ENCODE results near the gene DGKG. TPM values are rescaled to one million over a fixed set of nuclear protein-coding genes. Genes with fewer than 3 reads are reported as not detected.

The DGKG gene
- polyA plus RNA-seq, 6 donors from 2014 or later = 0.30 to 0.68 (median 0.54) TPM; not detected in 2

- DNase-seq = no peak
- no peaks in the 10 kb centered on the region for H3K9me3 Mint-ChIP-seq
- no peaks in the 10 kb centered on the region for H3K36me3 Mint-ChIP-seq
- peak overlapping the region in 3 of 6 donors; percentile 24 to 72 (median 68) for H3K27ac Mint-ChIP-seq
- H3K4me1 Mint-ChIP-seq = peaks cover 20 to 24% (median 20%) of the 10 kb centered on the region in 3 donors
- peak overlapping the region; percentile 48 to 87 (median 80) for H3K4me3 Mint-ChIP-seq
- H3K27me3 Mint-ChIP-seq = peaks cover 30 to 50% (median 42%) of the 10 kb centered on the region in 3 donors
- ATAC-seq (ENCODE audit: low read depth in 2 of 2) = no peak
These were observed 456 bp upstream of the DGKG start for GRCh38 chr3:186362537-186362842.

DNA sequence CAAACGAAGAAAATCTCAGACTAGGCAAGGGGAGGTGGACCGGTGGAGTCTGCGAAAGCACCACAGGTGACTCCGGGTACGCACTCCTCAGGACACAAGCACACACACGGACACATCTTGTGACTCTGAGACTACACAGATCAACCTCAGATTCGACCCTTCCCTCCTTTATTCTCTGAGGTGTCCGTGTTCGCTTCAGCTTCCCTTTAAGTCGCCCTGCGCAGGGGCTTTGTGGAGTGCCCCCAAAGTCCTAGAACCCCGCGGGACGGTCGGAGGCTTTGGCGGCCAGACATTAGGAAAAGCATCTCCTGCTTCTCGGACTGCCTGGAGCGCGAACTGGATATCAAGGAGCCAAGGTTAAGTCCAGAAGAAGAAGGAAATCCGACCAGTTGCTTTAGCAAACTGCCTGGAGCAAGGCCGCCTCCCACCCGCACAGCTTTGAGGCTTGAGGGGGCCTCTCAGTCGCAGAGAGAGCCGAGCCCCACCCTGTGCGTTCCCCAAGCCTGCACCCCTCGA, 730 bp downstream of the DGKG start:
- peaks cover 38 to 50% (median 43%) of the 10 kb centered on the region in 3 donors for H3K27me3 Mint-ChIP-seq
- ATAC-seq (ENCODE audit: low read depth in 2 of 2) (peak; percentile 19 to 22), DNase-seq (no peak)
- H3K4me1 Mint-ChIP-seq = peaks cover 20 to 22% (median 20%) of the 10 kb centered on the region in 3 donors
- no peaks in the 10 kb centered on the region for H3K36me3 Mint-ChIP-seq
- H3K9me3 Mint-ChIP-seq = no peaks in the 10 kb centered on the region
- H3K27ac Mint-ChIP-seq = peak overlapping the region in 2 of 6 donors; percentile 68 to 74
- H3K4me3 Mint-ChIP-seq = peak overlapping the region in 7 of 8 donors; percentile 80 to 88 (median 81)

GRCh38 chr3:186360779-186361178, 1.3 kb downstream of the DGKG start:
- Mint-ChIP-seq H3K27me3 (peaks cover 42 to 50% (median 49%) of the 10 kb centered on the region in 3 donors), H3K27ac (peak overlapping the region in 3 of 6 donors; percentile 43 to 89 (median 68)), H3K4me1 (peaks cover 20 to 22% (median 20%) of the 10 kb centered on the region in 3 donors), H3K36me3 (no peaks in the 10 kb centered on the region), H3K4me3 (peak overlapping the region; percentile 66 to 88 (median 81)), H3K9me3 (no peaks in the 10 kb centered on the region)
- ATAC-seq (ENCODE audit: low read depth in 2 of 2) = no peak
- DNase-seq = no peak

- Mint-ChIP-seq H3K27me3 (peaks cover 37 to 54% (median 53%) of the 10 kb centered on the region in 3 donors), H3K4me1 (peaks cover 16 to 22% (median 20%) of the 10 kb centered on the region in 3 donors), H3K36me3 (no peaks in the 10 kb centered on the region)
These were observed 3.0 kb downstream of the DGKG start for GRCh38 chr3:186359078-186359477.

DNA sequence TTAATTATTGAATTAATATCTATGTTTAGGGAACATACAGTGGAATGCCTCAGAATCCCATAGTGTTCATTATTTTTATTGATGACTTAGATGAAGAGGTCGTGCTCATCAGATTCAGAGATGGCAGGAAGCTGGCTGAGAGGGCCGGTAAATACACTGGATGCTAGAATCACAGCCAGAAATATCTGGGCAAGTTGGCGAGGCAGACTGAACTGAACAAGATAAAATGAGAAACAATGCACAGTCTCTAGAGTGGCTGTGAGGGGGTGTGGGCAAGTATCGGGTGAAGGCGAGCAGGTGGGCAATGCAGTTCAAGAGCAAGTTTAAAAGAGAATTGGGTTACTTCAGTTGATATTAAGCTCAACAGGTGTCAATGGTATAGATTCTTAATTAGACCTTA, 5.9 kb downstream of the DGKG start:
- ATAC-seq (ENCODE audit: low read depth in 2 of 2) (no peak), DNase-seq (no peak)
- Mint-ChIP-seq H3K27me3 (peaks cover 23 to 41% (median 28%) of the 10 kb centered on the region in 3 donors), H3K4me1 (peaks cover 9% of the 10 kb centered on the region in 3 donors), H3K4me3 (no peak overlapping the region), H3K9me3 (peaks cover 0 to 5% (median 0%) of the 10 kb centered on the region in 7 donors), H3K36me3 (no peaks in the 10 kb centered on the region), H3K27ac (no peak overlapping the region)

More at GRCh38 chr3:186359078-186359477, 3.0 kb downstream of the DGKG start:
- Mint-ChIP-seq H3K9me3 (peaks cover 0 to 5% (median 0%) of the 10 kb centered on the region in 7 donors), H3K27ac (no peak overlapping the region), H3K4me3 (no peak overlapping the region)
- ATAC-seq (ENCODE audit: low read depth in 2 of 2) (no peak), DNase-seq (no peak)

- peaks cover 16 to 31% (median 17%) of the 10 kb centered on the region in 3 donors for H3K27me3 Mint-ChIP-seq
- peak overlapping the region in 1 of 6 donors; percentile 28 for H3K27ac Mint-ChIP-seq
- peaks cover 0 to 5% (median 0%) of the 10 kb centered on the region in 7 donors for H3K9me3 Mint-ChIP-seq
- DNase-seq = no peak
- H3K4me3 Mint-ChIP-seq = no peak overlapping the region
- ATAC-seq (ENCODE audit: low read depth in 2 of 2) = no peak
- no peaks in the 10 kb centered on the region for H3K36me3 Mint-ChIP-seq
- H3K4me1 Mint-ChIP-seq = no peaks in the 10 kb centered on the region
These were observed 7.9 kb downstream of the DGKG start for GRCh38 chr3:186354100-186354499.

GRCh38 chr3:186352369-186352768, 9.7 kb downstream of the DGKG start:
- no peak for ATAC-seq (ENCODE audit: low read depth in 2 of 2)
- Mint-ChIP-seq H3K4me3 (peak overlapping the region in 1 of 8 donors; percentile 9), H3K27ac (no peak overlapping the region), H3K9me3 (peaks cover 0 to 5% (median 0%) of the 10 kb centered on the region in 7 donors), H3K36me3 (no peaks in the 10 kb centered on the region), H3K4me1 (no peaks in the 10 kb centered on the region), H3K27me3 (peaks cover 10 to 31% (median 11%) of the 10 kb centered on the region in 3 donors)
- DNase-seq = no peak

DNA sequence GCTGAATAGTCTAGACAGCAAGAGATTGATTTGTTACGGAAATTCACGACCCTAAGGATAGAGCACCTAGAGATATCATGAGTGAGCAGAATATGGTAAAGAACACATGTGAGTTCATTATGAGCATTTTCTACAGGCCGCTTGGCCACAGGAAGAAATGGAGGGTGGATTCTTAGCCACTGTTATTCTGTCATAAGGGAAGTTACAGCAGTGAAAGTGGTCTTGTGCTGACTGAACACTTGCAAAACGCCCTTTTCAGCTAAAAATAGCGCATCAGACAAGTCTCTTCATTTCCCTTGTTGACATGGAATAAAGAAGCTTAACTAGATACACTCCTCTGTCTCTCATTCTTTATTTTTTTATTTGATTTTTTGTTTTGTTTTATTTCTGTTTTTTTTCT, 19.8 kb downstream of the DGKG start:
- Mint-ChIP-seq H3K4me3 (no peak overlapping the region), H3K27ac (peak overlapping the region in 2 of 6 donors; percentile 14 to 59), H3K4me1 (peaks cover 10 to 24% (median 20%) of the 10 kb centered on the region in 3 donors), H3K27me3 (no peaks in the 10 kb centered on the region), H3K36me3 (peaks cover 0 to 7% of the 10 kb centered on the region in 2 donors), H3K9me3 (peaks cover 0 to 4% (median 0%) of the 10 kb centered on the region in 7 donors)
- DNase-seq (no peak), ATAC-seq (ENCODE audit: low read depth in 2 of 2) (peak; percentile 67 to 69)

DNA sequence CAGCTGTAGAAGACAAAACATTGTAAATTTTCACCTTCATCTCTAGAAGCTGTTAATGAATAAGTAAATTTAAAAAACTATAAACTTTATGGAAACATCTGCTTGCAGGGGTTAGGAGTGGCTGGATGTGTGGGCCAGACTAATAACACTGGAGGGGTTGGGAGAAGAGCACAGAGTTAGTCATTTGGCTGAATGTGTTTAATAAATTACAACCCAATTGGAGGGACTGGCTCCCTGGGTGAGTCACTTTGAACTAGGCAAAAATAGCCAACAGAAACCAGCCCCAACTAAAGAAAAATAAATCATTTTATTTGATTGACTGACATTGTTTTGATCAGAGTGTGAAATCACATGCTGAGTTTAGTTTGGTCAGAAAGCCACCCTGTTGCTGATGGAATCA, 21.8 kb downstream of the DGKG start:
- no peak for ATAC-seq (ENCODE audit: low read depth in 2 of 2)
- peaks cover 10 to 24% (median 20%) of the 10 kb centered on the region in 3 donors for H3K4me1 Mint-ChIP-seq
- peaks cover 0 to 5% (median 0%) of the 10 kb centered on the region in 3 donors for H3K27me3 Mint-ChIP-seq
- H3K36me3 Mint-ChIP-seq = peaks cover 0 to 7% of the 10 kb centered on the region in 2 donors
- H3K4me3 Mint-ChIP-seq = peak overlapping the region in 1 of 8 donors; percentile 35
- DNase-seq = no peak
- peaks cover 0 to 4% (median 0%) of the 10 kb centered on the region in 7 donors for H3K9me3 Mint-ChIP-seq
- peak overlapping the region in 1 of 6 donors; percentile 61 for H3K27ac Mint-ChIP-seq

GRCh38 chr3:186339180-186339918, 22.7 kb downstream of the DGKG start:
- H3K4me3 Mint-ChIP-seq = peak overlapping the region in 5 of 8 donors; percentile 9 to 62 (median 35)
- peaks cover 0 to 4% (median 0%) of the 10 kb centered on the region in 7 donors for H3K9me3 Mint-ChIP-seq
- no peak for DNase-seq
- peaks cover 0 to 5% (median 0%) of the 10 kb centered on the region in 3 donors for H3K27me3 Mint-ChIP-seq
- ATAC-seq (ENCODE audit: low read depth in 2 of 2) = peak; percentile 73 to 77
- peak overlapping the region; percentile 20 to 82 (median 32) for H3K27ac Mint-ChIP-seq
- peaks cover 0 to 7% of the 10 kb centered on the region in 2 donors for H3K36me3 Mint-ChIP-seq
- peaks cover 10 to 24% (median 20%) of the 10 kb centered on the region in 3 donors for H3K4me1 Mint-ChIP-seq

DNA sequence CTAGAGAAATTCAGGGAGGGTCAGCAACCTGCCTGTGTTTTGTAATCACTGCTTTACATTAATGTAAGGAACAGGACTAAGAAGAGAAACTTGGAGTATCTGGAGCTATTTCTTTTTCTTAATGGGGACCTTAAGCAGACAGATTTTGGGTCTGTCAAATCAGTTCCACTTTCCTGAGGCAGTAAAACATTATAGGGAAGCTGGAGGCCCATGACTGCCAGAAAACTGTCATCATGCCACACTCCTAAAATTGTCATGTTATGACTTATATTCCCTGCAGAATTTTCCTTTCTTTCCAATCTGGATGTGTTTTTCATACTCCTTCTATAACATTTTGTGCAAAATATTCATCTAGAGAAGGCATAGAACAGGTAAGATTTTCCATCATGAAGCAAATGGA, 28.8 kb downstream of the DGKG start:
- H3K9me3 Mint-ChIP-seq = peaks cover 0 to 2% (median 0%) of the 10 kb centered on the region in 7 donors
- ATAC-seq (ENCODE audit: low read depth in 2 of 2) (no peak), DNase-seq (no peak)
- no peak overlapping the region for H3K27ac Mint-ChIP-seq
- H3K27me3 Mint-ChIP-seq = peaks cover 0 to 11% (median 7%) of the 10 kb centered on the region in 3 donors
- H3K4me3 Mint-ChIP-seq = no peak overlapping the region
- H3K36me3 Mint-ChIP-seq = no peaks in the 10 kb centered on the region
- H3K4me1 Mint-ChIP-seq = peaks cover 0 to 5% (median 0%) of the 10 kb centered on the region in 3 donors

DNA sequence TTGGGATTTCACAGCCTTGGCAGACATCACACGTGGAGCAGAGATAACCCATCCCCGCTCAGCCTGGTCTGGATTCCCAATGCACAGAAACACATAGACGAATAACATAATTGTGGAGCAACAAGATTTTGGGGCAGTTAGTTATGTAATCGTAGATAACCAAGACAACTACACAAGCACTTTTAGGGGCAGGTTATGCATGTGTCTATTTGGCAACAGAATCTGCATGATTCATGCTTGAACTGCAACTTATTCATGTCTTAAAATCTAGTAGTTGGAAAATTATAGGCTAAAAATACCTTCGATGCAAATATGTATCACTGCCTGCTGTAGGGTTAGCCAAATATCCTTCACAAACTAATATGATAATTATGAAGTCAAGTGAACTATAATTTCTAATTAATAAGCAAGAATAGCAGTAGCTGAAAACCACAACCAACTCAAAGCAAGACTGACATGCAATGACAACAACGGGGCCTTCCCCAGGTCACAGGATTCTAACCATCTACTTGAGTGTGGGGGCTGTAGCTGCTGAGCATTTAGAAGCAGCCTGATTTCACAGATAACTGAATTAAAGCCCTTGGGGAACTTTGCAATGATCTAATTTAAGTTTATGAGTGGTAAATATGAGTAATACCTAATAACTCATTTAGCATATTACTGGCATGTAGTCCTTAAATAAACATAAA, 31.1 kb downstream of the DGKG start:
- H3K36me3 Mint-ChIP-seq = no peaks in the 10 kb centered on the region
- H3K9me3 Mint-ChIP-seq = peaks cover 0 to 2% (median 0%) of the 10 kb centered on the region in 7 donors
- peak overlapping the region in 1 of 6 donors; percentile 24 for H3K27ac Mint-ChIP-seq
- H3K4me3 Mint-ChIP-seq = no peak overlapping the region
- peaks cover 0 to 9% (median 0%) of the 10 kb centered on the region in 3 donors for H3K4me1 Mint-ChIP-seq
- peaks cover 0 to 17% (median 6%) of the 10 kb centered on the region in 3 donors for H3K27me3 Mint-ChIP-seq
- ATAC-seq (ENCODE audit: low read depth in 2 of 2) (no peak), DNase-seq (no peak)

- ATAC-seq (ENCODE audit: low read depth in 2 of 2) = no peak
- DNase-seq = no peak
- peaks cover 0 to 9% (median 0%) of the 10 kb centered on the region in 3 donors for H3K4me1 Mint-ChIP-seq
- H3K9me3 Mint-ChIP-seq = peaks cover 0 to 2% (median 0%) of the 10 kb centered on the region in 7 donors
- peaks cover 0 to 17% (median 6%) of the 10 kb centered on the region in 3 donors for H3K27me3 Mint-ChIP-seq
- no peaks in the 10 kb centered on the region for H3K36me3 Mint-ChIP-seq
- no peak overlapping the region for H3K4me3 Mint-ChIP-seq
- H3K27ac Mint-ChIP-seq = no peak overlapping the region
These were observed 32.4 kb downstream of the DGKG start for GRCh38 chr3:186329589-186329988.

Data from naive B cell (primary cell).